Endodermal cell (in vitro differentiated cells): ENCODE data around the gene SUPT3H. TPM values are rescaled to one million over a fixed set of nuclear protein-coding genes. Genes with fewer than 3 reads are reported as not detected.

Experiments used
- DNase-seq: peaks from one replicate; pipeline ENCODE4 v3.0.0-alpha.2; 2017
- H3K27ac ChIP-seq: 2 replicates; pipeline ENCODE4 v1.5.1; 2013; ENCODE audit warnings: mild to moderate bottlenecking, low read depth, low read length, moderate library complexity
- H3K27me3 ChIP-seq: 2 replicates; pipeline ENCODE4 v1.6.1; 2013; ENCODE audit warnings: mild to moderate bottlenecking, low read length, moderate library complexity; ENCODE audit not compliant: insufficient read depth, control insufficient read depth, poor library complexity, severe bottlenecking
- H3K36me3 ChIP-seq: 2 replicates; pipeline ENCODE4 v1.7.0; 2013; ENCODE audit warnings: mild to moderate bottlenecking, low read length, moderate library complexity; ENCODE audit not compliant: control insufficient read depth, insufficient read depth
- H3K4me1 ChIP-seq: one replicate; pipeline ENCODE4 v1.7.0; 2013; ENCODE audit warnings: low read length; ENCODE audit not compliant: control insufficient read depth, insufficient read depth
- H3K4me3 ChIP-seq: 2 replicates; pipeline ENCODE4 v1.5.1; 2013; ENCODE audit warnings: mild to moderate bottlenecking, low read length, moderate library complexity
- H3K9ac ChIP-seq: 2 replicates; pipeline ENCODE4 v1.6.1; 2013; ENCODE audit warnings: mild to moderate bottlenecking, low read length, moderate library complexity; ENCODE audit not compliant: poor library complexity, severe bottlenecking; ENCODE audit errors: extremely low read depth
- H3K9me3 ChIP-seq: 2 replicates; pipeline ENCODE4 v1.6.1; 2013; ENCODE audit warnings: mild to moderate bottlenecking, low read length, moderate library complexity; ENCODE audit not compliant: control insufficient read depth
- H3K27ac Mint-ChIP-seq: 2 replicates; pipeline ENCODE4 v1.8.0; 2020; ENCODE audit warnings: mixed read lengths
- H3K27me3 Mint-ChIP-seq: 2 replicates; pipeline ENCODE4 v1.8.0; 2021; ENCODE audit warnings: mild to moderate bottlenecking, mixed read lengths; ENCODE audit not compliant: insufficient read depth
- H3K36me3 Mint-ChIP-seq: 2 replicates; pipeline ENCODE4 v1.8.0; 2020; ENCODE audit warnings: low read depth, mixed read lengths
- H3K4me1 Mint-ChIP-seq: 2 replicates; pipeline ENCODE4 v1.8.0; 2020; ENCODE audit warnings: mixed read lengths
- H3K4me3 Mint-ChIP-seq: 2 replicates; pipeline ENCODE4 v1.8.0; 2020; ENCODE audit warnings: mild to moderate bottlenecking, moderate library complexity, mixed read lengths
- H3K9me3 Mint-ChIP-seq: 2 replicates; pipeline ENCODE4 v1.8.0; 2020; ENCODE audit warnings: mild to moderate bottlenecking, mixed read lengths
- CTCF ChIP-seq: fragments of 200-600 bp; sonication (generic); conservative IDR thresholded peaks from 2 replicates; pipeline ENCODE4 v1.5.0; 2021; ENCODE audit warnings: antibody characterized with exemption, mild to moderate bottlenecking
- WGBS, 2 experiments: methylation state at CpG; one replicate each; pipeline versions ENCODE4 v1.1.5 to v1.1.7; 2013; ENCODE audit warnings: missing lambda C conversion rate in 2 of 2, mixed read lengths in 1 of 2; ENCODE audit not compliant: insufficient coverage in 1 of 2, insufficient read length in 1 of 2; 5-methylcytosine and 5-hydroxymethylcytosine counted together
- total RNA-seq, 2 donors: library from RNA; stranded (reverse); fragmentation: NEBNext Ultra II Directional in 1 of 2; extraction: Animal tissue kit (Norgen Biotek cat#: 25700) in 1 of 2; gene quantifications; 2 replicates in 1 of 2; 3 replicates in 1 of 2; pipeline ENCODE4 v1.2.1, GENCODE V29; 2021

The SUPT3H gene
- total RNA-seq, 2 donors from 2014 or later = 32.4 to 34.7 TPM

- Mint-ChIP-seq H3K4me3 (no peak overlapping the region), H3K9me3 (peaks cover 2% of the 10 kb centered on the region), H3K27me3 (no peaks in the 10 kb centered on the region), H3K36me3 (peaks cover 2% of the 10 kb centered on the region), H3K4me1 (peaks cover 2% of the 10 kb centered on the region), H3K27ac (no peak overlapping the region)
- WGBS, 2 experiments = 93 to 100% methylated on average over 2 to 3 of the region's 6 CpGs
- Histone ChIP-seq H3K36me3 (no peaks in the 10 kb centered on the region), H3K9me3 (peaks cover 5% of the 10 kb centered on the region), H3K4me3 (no peak overlapping the region), H3K4me1 (no peaks in the 10 kb centered on the region), H3K27me3 (no peaks in the 10 kb centered on the region), H3K27ac (no peak overlapping the region), H3K9ac (no peak overlapping the region)
- DNase-seq = no peak
- no peak for TF ChIP-seq CTCF
Observed at GRCh38 chr6:45253453-45253852, 124.3 kb downstream of the SUPT3H start.

- H3K27me3 ChIP-seq = no peaks in the 10 kb centered on the region
- H3K9me3 ChIP-seq = peaks cover 31% of the 10 kb centered on the region
- Mint-ChIP-seq H3K4me3 (no peak overlapping the region), H3K27me3 (no peaks in the 10 kb centered on the region), H3K36me3 (peaks cover 24% of the 10 kb centered on the region), H3K4me1 (no peaks in the 10 kb centered on the region), H3K9me3 (peaks cover 13% of the 10 kb centered on the region), H3K27ac (no peak overlapping the region)
- H3K36me3 ChIP-seq = peaks cover 7% of the 10 kb centered on the region
- WGBS, 2 experiments = 100% methylated on average over 2 of the region's 2 CpGs; no CpG with 5 or more reads in 1 of the 2 experiments
- no peak overlapping the region for H3K4me3 ChIP-seq
- H3K27ac ChIP-seq = no peak overlapping the region
- no peak for TF ChIP-seq CTCF
- no peak for DNase-seq
- H3K4me1 ChIP-seq = no peaks in the 10 kb centered on the region
- H3K9ac ChIP-seq = no peak overlapping the region
Observed at GRCh38 chr6:45231660-45232059, 146.1 kb downstream of the SUPT3H start.

GRCh38 chr6:45229416-45229815 lies 148.3 kb downstream of the SUPT3H start:
- no peak for DNase-seq
- H3K27me3 Mint-ChIP-seq = no peaks in the 10 kb centered on the region
- TF ChIP-seq CTCF = no peak
- peaks cover 7% of the 10 kb centered on the region for H3K36me3 ChIP-seq
- H3K4me3 Mint-ChIP-seq = no peak overlapping the region
- H3K9me3 ChIP-seq = peaks cover 19% of the 10 kb centered on the region
- no peaks in the 10 kb centered on the region for H3K27me3 ChIP-seq
- H3K4me1 ChIP-seq = no peaks in the 10 kb centered on the region
- no peak overlapping the region for H3K9ac ChIP-seq
- no peak overlapping the region for H3K27ac ChIP-seq
- 92% methylated on average over 1 of the region's 1 CpG; no CpG with 5 or more reads in 1 of the 2 experiments for WGBS, 2 experiments
- no peaks in the 10 kb centered on the region for H3K9me3 Mint-ChIP-seq
- H3K4me3 ChIP-seq = no peak overlapping the region
- H3K27ac Mint-ChIP-seq = no peak overlapping the region
- no peaks in the 10 kb centered on the region for H3K4me1 Mint-ChIP-seq
- H3K36me3 Mint-ChIP-seq = peaks cover 17% of the 10 kb centered on the region
